GM12801 (cell line): ENCODE data around the gene HUWE1.

Source experiments
- TF ChIP-seq, protein P1 (sequence below): IDR thresholded peaks from one replicate; pipeline ENCODE4 v1.5.1; 2011; ENCODE audit warnings: control low read depth; ENCODE audit not compliant: insufficient read length; ENCODE audit errors: extremely low read depth

The HUWE1 gene

DNA sequence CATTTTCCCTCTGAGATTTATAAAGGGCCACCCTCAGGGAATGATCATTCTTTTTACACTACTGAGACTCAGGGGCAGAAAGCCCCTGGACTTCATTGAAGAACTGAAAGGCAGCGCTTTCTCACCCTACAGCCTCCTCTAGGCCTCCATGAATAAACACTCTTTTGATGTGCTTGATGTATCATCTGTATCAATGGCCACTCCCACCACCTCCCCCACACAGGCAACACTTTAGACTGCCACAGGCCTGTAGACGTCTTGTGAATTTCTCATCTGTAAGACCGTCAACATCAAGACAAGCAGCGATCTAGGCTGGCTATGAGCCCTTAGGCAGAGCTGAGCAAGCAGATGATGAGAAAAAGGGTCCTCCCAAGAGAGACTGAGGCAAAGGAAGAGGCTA, 123.2 kb downstream of the HUWE1 start:
- TF ChIP-seq, protein P1, sequence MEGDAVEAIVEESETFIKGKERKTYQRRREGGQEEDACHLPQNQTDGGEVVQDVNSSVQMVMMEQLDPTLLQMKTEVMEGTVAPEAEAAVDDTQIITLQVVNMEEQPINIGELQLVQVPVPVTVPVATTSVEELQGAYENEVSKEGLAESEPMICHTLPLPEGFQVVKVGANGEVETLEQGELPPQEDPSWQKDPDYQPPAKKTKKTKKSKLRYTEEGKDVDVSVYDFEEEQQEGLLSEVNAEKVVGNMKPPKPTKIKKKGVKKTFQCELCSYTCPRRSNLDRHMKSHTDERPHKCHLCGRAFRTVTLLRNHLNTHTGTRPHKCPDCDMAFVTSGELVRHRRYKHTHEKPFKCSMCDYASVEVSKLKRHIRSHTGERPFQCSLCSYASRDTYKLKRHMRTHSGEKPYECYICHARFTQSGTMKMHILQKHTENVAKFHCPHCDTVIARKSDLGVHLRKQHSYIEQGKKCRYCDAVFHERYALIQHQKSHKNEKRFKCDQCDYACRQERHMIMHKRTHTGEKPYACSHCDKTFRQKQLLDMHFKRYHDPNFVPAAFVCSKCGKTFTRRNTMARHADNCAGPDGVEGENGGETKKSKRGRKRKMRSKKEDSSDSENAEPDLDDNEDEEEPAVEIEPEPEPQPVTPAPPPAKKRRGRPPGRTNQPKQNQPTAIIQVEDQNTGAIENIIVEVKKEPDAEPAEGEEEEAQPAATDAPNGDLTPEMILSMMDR = no peak

GRCh38 chrX:53561912-53562311, 124.6 kb downstream of the HUWE1 start:
- TF ChIP-seq, protein P1 = no peak

- TF ChIP-seq, protein P1 = no peak
Measured at GRCh38 chrX:53558646-53559045, 127.9 kb downstream of the HUWE1 start.

DNA sequence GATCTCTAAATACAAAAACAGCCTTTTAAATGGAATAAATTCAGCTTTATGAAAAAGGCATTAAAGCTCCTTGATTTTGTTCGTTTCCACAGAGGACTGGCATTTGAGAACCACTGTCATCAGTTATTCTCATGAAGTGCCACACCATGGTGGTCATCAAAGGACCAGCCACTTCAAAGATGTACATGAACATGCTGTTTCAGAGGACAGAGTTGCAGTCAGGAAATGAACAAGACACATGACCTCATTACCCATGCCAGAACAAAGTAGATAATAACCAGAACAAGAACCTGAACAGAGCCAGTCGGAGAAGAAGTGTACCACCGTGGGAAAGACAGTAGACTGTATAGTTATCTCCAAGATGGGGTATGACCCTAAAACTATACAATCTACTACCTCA, 129.7 kb downstream of the HUWE1 start:
- TF ChIP-seq, protein P1 = no peak

DNA sequence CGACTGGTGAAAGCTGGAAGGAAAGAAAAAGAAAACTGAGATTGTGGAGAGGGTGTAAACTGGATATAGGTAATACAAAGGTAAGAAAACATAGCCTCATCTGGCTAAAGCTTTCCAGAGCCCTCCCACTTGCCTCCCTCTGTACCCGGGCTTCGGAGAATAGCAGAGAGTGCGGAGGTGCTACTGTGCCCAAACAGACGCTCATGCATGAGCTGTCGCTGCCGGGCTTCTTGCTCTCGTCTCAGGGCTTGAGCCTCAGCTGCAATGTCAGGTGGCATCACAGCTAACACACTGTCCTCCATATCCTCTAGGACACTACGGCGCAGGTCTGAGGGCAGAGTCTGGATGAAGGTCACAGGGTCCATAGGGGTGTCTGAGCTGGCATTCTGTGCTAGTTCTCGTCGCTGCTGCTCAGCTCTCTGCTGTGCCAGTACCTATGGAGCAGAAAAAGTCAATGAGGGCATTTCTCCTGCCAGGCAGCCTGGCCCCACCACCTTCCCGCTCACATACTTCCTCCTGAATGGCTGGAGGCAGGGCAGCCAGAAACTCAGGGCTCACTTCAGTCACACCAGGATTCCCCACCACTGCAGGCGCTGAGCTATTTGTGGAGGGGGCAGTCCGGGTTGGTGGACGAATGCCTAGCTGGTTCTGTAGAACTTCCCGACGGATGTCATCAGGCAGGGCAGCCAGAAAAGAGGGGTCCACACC, 135.6 kb downstream of the HUWE1 start:
- TF ChIP-seq, protein P1 = no peak

DNA sequence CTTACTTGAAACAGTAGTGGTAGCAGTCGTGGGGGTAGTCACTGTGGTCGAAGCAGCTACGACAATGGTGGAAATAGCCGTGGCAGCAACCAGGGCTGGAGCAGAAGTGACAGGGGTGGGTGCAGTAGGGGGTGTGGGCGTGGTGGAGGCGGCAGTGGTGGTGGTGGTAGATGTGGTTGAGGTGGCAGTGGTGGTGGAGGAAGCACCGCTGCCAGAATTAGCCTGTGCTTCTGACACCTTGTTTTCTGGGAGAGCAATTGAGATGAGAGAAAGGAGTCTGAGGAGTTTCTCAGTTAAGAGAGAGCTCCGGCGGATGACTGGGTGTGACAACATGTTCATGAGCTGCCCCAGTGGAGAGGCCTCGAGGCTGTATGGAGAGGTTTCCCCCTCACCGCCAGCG, 138.9 kb downstream of the HUWE1 start:
- TF ChIP-seq, protein P1 = no peak

DNA sequence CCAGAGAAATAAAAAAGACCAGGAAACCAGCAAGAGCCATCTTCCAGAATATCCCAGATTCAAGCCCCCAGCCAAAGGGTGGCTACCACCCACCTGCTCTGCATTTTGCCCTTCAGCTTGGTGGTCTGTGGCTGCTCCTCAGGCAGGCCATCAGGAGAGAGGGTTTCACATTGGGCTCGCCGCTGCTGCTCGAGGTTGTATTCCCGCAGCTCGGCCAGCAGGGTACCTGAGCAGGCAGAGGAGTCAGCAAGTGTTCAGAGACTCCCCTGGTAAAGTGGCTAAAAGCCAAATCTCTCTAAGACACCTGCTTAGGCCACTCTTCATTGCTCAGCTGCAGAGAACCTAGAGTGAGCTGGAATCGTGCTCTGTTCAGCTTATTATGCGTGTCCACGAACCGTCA, 141.6 kb downstream of the HUWE1 start:
- TF ChIP-seq, protein P1 = no peak
